ENCODE results near the gene HDAC8. TPM values are rescaled to one million over a fixed set of nuclear protein-coding genes. Genes with fewer than 3 reads are reported as not detected.
"Not testable (repeated sequence)": the region's sequence is repeated elsewhere in the genome, so short reads cannot be mapped to it uniquely, and the experiment has no call there.

The HDAC8 gene
- total RNA-seq, 1 experiment from 2014 or later = 26.7 TPM

- Mint-ChIP-seq H3K4me1 (ENCODE audit: insufficient read depth, unreplicated experiment) (peaks cover 16% of the 10 kb centered on the region), H3K27ac (ENCODE audit: low read depth, unreplicated experiment) (peak overlapping the region; percentile 77), H3K27me3 (ENCODE audit: insufficient read depth, unreplicated experiment) (peaks cover 38% of the 10 kb centered on the region), H3K36me3 (ENCODE audit: insufficient read depth, unreplicated experiment) (no peaks in the 10 kb centered on the region), H3K9me3 (ENCODE audit: unreplicated experiment) (no peaks in the 10 kb centered on the region), H3K4me3 (ENCODE audit: unreplicated experiment) (peak overlapping the region; percentile 52)
- ChIA-PET POLR2A (interaction anchor here (0.6 to 2.8 kb wide), 12 partner anchors 8 to 439 kb away, joined by 3 to 25 read pairs (median 4); partner anchors contain the start of genes PHKA1 and PIN4), CTCF (interaction anchor here (0.6 to 0.7 kb wide), 2 partner anchors 27 to 36 kb away, joined by 3 to 4 read pairs; no protein-coding TSS in a partner anchor)
- intact Hi-C loops (cut with micrococcal nuclease) = loop anchor here (5.0 kb wide), 1 partner anchor 92 kb away; the partner anchor contains the start of gene PHKA1
- DNase-seq (ENCODE audit: unreplicated experiment) = peak; percentile 86
- TF ChIP-seq, protein P1, sequence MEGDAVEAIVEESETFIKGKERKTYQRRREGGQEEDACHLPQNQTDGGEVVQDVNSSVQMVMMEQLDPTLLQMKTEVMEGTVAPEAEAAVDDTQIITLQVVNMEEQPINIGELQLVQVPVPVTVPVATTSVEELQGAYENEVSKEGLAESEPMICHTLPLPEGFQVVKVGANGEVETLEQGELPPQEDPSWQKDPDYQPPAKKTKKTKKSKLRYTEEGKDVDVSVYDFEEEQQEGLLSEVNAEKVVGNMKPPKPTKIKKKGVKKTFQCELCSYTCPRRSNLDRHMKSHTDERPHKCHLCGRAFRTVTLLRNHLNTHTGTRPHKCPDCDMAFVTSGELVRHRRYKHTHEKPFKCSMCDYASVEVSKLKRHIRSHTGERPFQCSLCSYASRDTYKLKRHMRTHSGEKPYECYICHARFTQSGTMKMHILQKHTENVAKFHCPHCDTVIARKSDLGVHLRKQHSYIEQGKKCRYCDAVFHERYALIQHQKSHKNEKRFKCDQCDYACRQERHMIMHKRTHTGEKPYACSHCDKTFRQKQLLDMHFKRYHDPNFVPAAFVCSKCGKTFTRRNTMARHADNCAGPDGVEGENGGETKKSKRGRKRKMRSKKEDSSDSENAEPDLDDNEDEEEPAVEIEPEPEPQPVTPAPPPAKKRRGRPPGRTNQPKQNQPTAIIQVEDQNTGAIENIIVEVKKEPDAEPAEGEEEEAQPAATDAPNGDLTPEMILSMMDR (IDR thresholded peaks at IDR 0.05; ENCODE audit: unreplicated experiment) = no peak
- TSS peak; percentile 83 for BruUV-seq (replicated peaks)
These were observed 48.0 kb upstream of the HDAC8 start for GRCh38 chrX:72620550-72621145.

GRCh38 chrX:72609313-72609712 is 36.7 kb upstream of the HDAC8 start:
- POLR2A ChIA-PET = no interaction called here
- no peaks in the 10 kb centered on the region for H3K4me1 Mint-ChIP-seq (ENCODE audit: insufficient read depth, unreplicated experiment)
- TF ChIP-seq, protein P1 (IDR thresholded peaks at IDR 0.05; ENCODE audit: unreplicated experiment) = peak; percentile 29
- DNase-seq (ENCODE audit: unreplicated experiment) = peak; percentile 9
- no TSS peak for BruUV-seq (replicated peaks)
- no peaks in the 10 kb centered on the region for H3K9me3 Mint-ChIP-seq (ENCODE audit: unreplicated experiment)
- no peak overlapping the region for H3K4me3 Mint-ChIP-seq (ENCODE audit: unreplicated experiment)
- H3K27me3 Mint-ChIP-seq (ENCODE audit: insufficient read depth, unreplicated experiment) = peaks cover 62% of the 10 kb centered on the region
- CTCF ChIA-PET = no interaction called here
- intact Hi-C loops (cut with micrococcal nuclease) = loop anchor here (2.0 kb wide), 1 partner anchor 103 kb away; no protein-coding TSS in a partner anchor
- peaks cover 16% of the 10 kb centered on the region for H3K36me3 Mint-ChIP-seq (ENCODE audit: insufficient read depth, unreplicated experiment)
- H3K27ac Mint-ChIP-seq (ENCODE audit: low read depth, unreplicated experiment) = no peak overlapping the region

DNA sequence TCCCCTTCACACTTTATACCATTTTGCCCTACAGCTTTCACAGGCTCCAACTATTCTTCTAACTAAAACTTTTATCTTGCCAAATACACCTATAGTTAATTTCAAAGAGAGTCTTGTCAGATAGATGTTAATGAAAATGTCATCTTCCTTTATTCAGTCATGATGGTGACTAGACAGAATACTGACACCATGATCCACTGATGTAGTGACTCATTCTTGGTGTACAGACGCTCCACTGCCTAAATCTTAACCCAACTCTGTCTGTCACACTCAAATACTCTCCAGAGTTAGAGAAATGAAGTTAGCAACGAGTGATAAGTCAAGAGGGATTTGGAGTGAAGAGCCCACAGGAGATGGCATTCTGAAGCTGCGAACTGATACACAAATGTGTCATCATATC is 32.1 kb upstream of the HDAC8 start:
- intact Hi-C loops (cut with micrococcal nuclease) = no loop called here
- no TSS peak for BruUV-seq (replicated peaks)
- ChIA-PET CTCF (interaction anchor here (0.6 kb wide), 1 partner anchor 250 kb away, joined by 4 read pairs; no protein-coding TSS in a partner anchor), POLR2A (interaction anchor here (0.5 kb wide), 1 partner anchor 12 kb away, joined by 4 read pairs; no protein-coding TSS in a partner anchor)
- TF ChIP-seq, protein P1 (IDR thresholded peaks at IDR 0.05; ENCODE audit: unreplicated experiment) = no peak
- no peak for DNase-seq (ENCODE audit: unreplicated experiment)
- Mint-ChIP-seq H3K27me3 (ENCODE audit: insufficient read depth, unreplicated experiment) (peaks cover 88% of the 10 kb centered on the region), H3K4me3 (ENCODE audit: unreplicated experiment) (no peak overlapping the region), H3K27ac (ENCODE audit: low read depth, unreplicated experiment) (no peak overlapping the region), H3K36me3 (ENCODE audit: insufficient read depth, unreplicated experiment) (peaks cover 13% of the 10 kb centered on the region), H3K4me1 (ENCODE audit: insufficient read depth, unreplicated experiment) (no peaks in the 10 kb centered on the region), H3K9me3 (ENCODE audit: unreplicated experiment) (no peaks in the 10 kb centered on the region)

DNA sequence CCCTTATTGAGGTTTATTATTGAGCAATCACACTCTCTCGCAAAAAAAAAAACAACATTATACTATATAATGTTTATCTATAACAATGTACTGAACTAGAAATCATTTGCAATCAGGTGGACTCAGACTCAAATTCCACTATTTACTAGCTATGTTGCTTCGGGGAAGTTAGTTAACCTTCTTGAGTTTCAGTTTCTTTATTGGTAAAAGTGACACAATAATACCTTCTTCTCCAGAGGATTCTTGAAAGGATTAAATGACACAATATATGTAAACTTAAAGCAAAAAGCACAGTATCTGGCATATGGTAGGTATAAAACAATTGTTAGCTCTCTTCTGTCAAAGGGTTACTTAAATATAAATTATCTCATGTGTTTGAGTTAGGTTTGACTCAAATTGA is 31.5 kb upstream of the HDAC8 start:
- TF ChIP-seq, protein P1 (IDR thresholded peaks at IDR 0.05; ENCODE audit: unreplicated experiment) = no peak

GRCh38 chrX:72591038-72591437 is 18.4 kb upstream of the HDAC8 start:
- intact Hi-C loops (cut with micrococcal nuclease); H3K4me3 Mint-ChIP-seq (ENCODE audit: unreplicated experiment); CTCF ChIA-PET; H3K27ac Mint-ChIP-seq (ENCODE audit: low read depth, unreplicated experiment); POLR2A ChIA-PET; BruUV-seq (replicated peaks); H3K36me3 Mint-ChIP-seq (ENCODE audit: insufficient read depth, unreplicated experiment); H3K9me3 Mint-ChIP-seq (ENCODE audit: unreplicated experiment); DNase-seq (ENCODE audit: unreplicated experiment); H3K4me1 Mint-ChIP-seq (ENCODE audit: insufficient read depth, unreplicated experiment): not testable (repeated sequence)
- peaks cover 73% of the 10 kb centered on the region for H3K27me3 Mint-ChIP-seq (ENCODE audit: insufficient read depth, unreplicated experiment)

More for the DNA sequence above, 31.5 kb upstream of the HDAC8 start:
- H3K27ac Mint-ChIP-seq (ENCODE audit: low read depth, unreplicated experiment) = no peak overlapping the region
- peaks cover 82% of the 10 kb centered on the region for H3K27me3 Mint-ChIP-seq (ENCODE audit: insufficient read depth, unreplicated experiment)
- no peak for DNase-seq (ENCODE audit: unreplicated experiment)
- peaks cover 9% of the 10 kb centered on the region for H3K36me3 Mint-ChIP-seq (ENCODE audit: insufficient read depth, unreplicated experiment)
- ChIA-PET CTCF (no interaction called here), POLR2A (interaction anchor here (0.7 kb wide), 1 partner anchor 538 kb away, joined by 3 read pairs; no protein-coding TSS in a partner anchor)
- intact Hi-C loops (cut with micrococcal nuclease) = no loop called here
- H3K4me3 Mint-ChIP-seq (ENCODE audit: unreplicated experiment) = no peak overlapping the region
- H3K4me1 Mint-ChIP-seq (ENCODE audit: insufficient read depth, unreplicated experiment) = no peaks in the 10 kb centered on the region
- H3K9me3 Mint-ChIP-seq (ENCODE audit: unreplicated experiment) = no peaks in the 10 kb centered on the region
- no TSS peak for BruUV-seq (replicated peaks)
